ENCODE data around the gene SDHB. TPM values are rescaled to one million over a fixed set of nuclear protein-coding genes. Genes with fewer than 3 reads are reported as not detected.

Gene SDHB
- total RNA-seq, 6 donors from 2014 or later, result 37.7 to 98.7 (median 74.8) TPM

- Histone ChIP-seq H3K27me3 (peaks cover 0 to 14% (median 5%) of the 10 kb centered on the region in 4 donors), H3K4me1 (peaks cover 10 to 16% (median 14%) of the 10 kb centered on the region in 4 donors), H3K4me3 (no peak overlapping the region), H3K36me3 (no peaks in the 10 kb centered on the region), H3K27ac (peak overlapping the region in 3 of 4 donors; percentile 52 to 79 (median 70)), H3K9me3 (no peaks in the 10 kb centered on the region)
- no peak for ATAC-seq (ENCODE audit: low FRiP score in 2 of 2)
- no peak for DNase-seq
- TF ChIP-seq POLR2A (IDR thresholded peaks at IDR 0.05) (no peak), CTCF (IDR thresholded peaks at IDR 0.05) (no peak), POLR2AphosphoS5 (IDR thresholded peaks at IDR 0.05) (no peak), EP300 (IDR thresholded peaks at IDR 0.05) (no peak)
- 79 to 87% methylated on average over 3 to 4 of the region's 4 CpGs for whole genome bisulfite sequencing, 2 donors
Observed at GRCh38 chr1:16978139-16978538, 75.7 kb downstream of the SDHB start.

GRCh38 chr1:16977377-16977776 lies 76.5 kb downstream of the SDHB start:
- H3K9me3 ChIP-seq, result no peaks in the 10 kb centered on the region
- WGBS, 2 donors, result 94 to 97% methylated on average over 5 of the region's 5 CpGs
- no peak for TF ChIP-seq EP300 (IDR thresholded peaks at IDR 0.05)
- TF ChIP-seq POLR2A (IDR thresholded peaks at IDR 0.05), result no peak
- no peak for TF ChIP-seq POLR2AphosphoS5 (IDR thresholded peaks at IDR 0.05)
- TF ChIP-seq CTCF (IDR thresholded peaks at IDR 0.05), result no peak
- no peak overlapping the region for H3K4me3 ChIP-seq
- peaks cover 0 to 14% (median 5%) of the 10 kb centered on the region in 4 donors for H3K27me3 ChIP-seq
- peak overlapping the region in 1 of 4 donors; percentile 79 for H3K27ac ChIP-seq
- peaks cover 10 to 16% (median 14%) of the 10 kb centered on the region in 4 donors for H3K4me1 ChIP-seq
- no peak for DNase-seq
- ATAC-seq (ENCODE audit: low FRiP score in 2 of 2), result no peak
- H3K36me3 ChIP-seq, result no peaks in the 10 kb centered on the region

GRCh38 chr1:16976966-16977365 lies 76.9 kb downstream of the SDHB start:
- Histone ChIP-seq H3K9me3 (no peaks in the 10 kb centered on the region), H3K36me3 (no peaks in the 10 kb centered on the region), H3K4me3 (no peak overlapping the region), H3K27me3 (peaks cover 0 to 14% (median 5%) of the 10 kb centered on the region in 4 donors), H3K4me1 (peaks cover 10 to 16% (median 14%) of the 10 kb centered on the region in 4 donors), H3K27ac (peak overlapping the region in 1 of 4 donors; percentile 11)
- DNase-seq (peak in 1 of 2 donors; percentile 78), ATAC-seq (ENCODE audit: low FRiP score in 2 of 2) (no peak)
- 72 to 88% methylated on average over 3 to 16 of the region's 16 CpGs for WGBS, 2 donors
- TF ChIP-seq EP300 (IDR thresholded peaks at IDR 0.05) (no peak), CTCF (IDR thresholded peaks at IDR 0.05) (no peak), POLR2AphosphoS5 (IDR thresholded peaks at IDR 0.05) (no peak), POLR2A (IDR thresholded peaks at IDR 0.05) (no peak)

- 87 to 89% methylated on average over 9 to 14 of the region's 14 CpGs for WGBS, 2 donors
- Histone ChIP-seq H3K4me3 (no peak overlapping the region), H3K27me3 (peaks cover 0 to 11% (median 5%) of the 10 kb centered on the region in 4 donors), H3K36me3 (peaks cover 0 to 3% (median 0%) of the 10 kb centered on the region in 4 donors), H3K9me3 (no peaks in the 10 kb centered on the region), H3K4me1 (peaks cover 10 to 16% (median 13%) of the 10 kb centered on the region in 4 donors), H3K27ac (no peak overlapping the region)
- no peak for TF ChIP-seq EP300 (IDR thresholded peaks at IDR 0.05)
- TF ChIP-seq POLR2A (IDR thresholded peaks at IDR 0.05), result no peak
- TF ChIP-seq POLR2AphosphoS5 (IDR thresholded peaks at IDR 0.05), result no peak
- no peak for TF ChIP-seq CTCF (IDR thresholded peaks at IDR 0.05)
- no peak for ATAC-seq (ENCODE audit: low FRiP score in 2 of 2)
- no peak for DNase-seq
Observed at GRCh38 chr1:16975838-16976237, 78.0 kb downstream of the SDHB start.

GRCh38 chr1:16975211-16975610 lies 78.6 kb downstream of the SDHB start:
- ATAC-seq (ENCODE audit: low FRiP score in 2 of 2) (no peak), DNase-seq (no peak)
- H3K36me3 ChIP-seq, result peaks cover 0 to 4% (median 1%) of the 10 kb centered on the region in 4 donors
- TF ChIP-seq CTCF (IDR thresholded peaks at IDR 0.05) (no peak), POLR2AphosphoS5 (IDR thresholded peaks at IDR 0.05) (no peak), POLR2A (IDR thresholded peaks at IDR 0.05) (no peak), EP300 (IDR thresholded peaks at IDR 0.05) (no peak)
- no peaks in the 10 kb centered on the region for H3K9me3 ChIP-seq
- H3K27me3 ChIP-seq, result peaks cover 0 to 7% (median 3%) of the 10 kb centered on the region in 4 donors
- no peak overlapping the region for H3K4me3 ChIP-seq
- H3K4me1 ChIP-seq, result peaks cover 6 to 11% (median 7%) of the 10 kb centered on the region in 4 donors
- H3K27ac ChIP-seq, result no peak overlapping the region
- WGBS, 2 donors, result 81 to 88% methylated on average over 12 to 14 of the region's 14 CpGs

Measured in upper lobe of left lung (tissue), 6 donors.